HL-60 (cell line): Measurements from ENCODE around the gene PCNX3.

Source experiments
- DNase-seq, 2 experiments: peaks; one replicate each; pipeline ENCODE4 v3.0.0-alpha.2; 2010 to 2020; ENCODE audit warnings: low read depth in 1 of 2, low spot score in 1 of 2
- H3K27ac ChIP-seq: fragments of 250-450 bp; sonication (Bioruptor Pico); replicated peaks from 2 replicates; pipeline ENCODE4 v1.5.1; 2020; ENCODE audit warnings: mild to moderate bottlenecking, moderate library complexity
- H3K27me3 ChIP-seq: fragments of 250-450 bp; sonication (Bioruptor Pico); 2 replicates; pipeline ENCODE4 v1.5.1; 2021; ENCODE audit warnings: mild to moderate bottlenecking, moderate library complexity; ENCODE audit not compliant: insufficient read depth, poor library complexity, severe bottlenecking
- H3K4me3 ChIP-seq: replicated peaks from 2 replicates; pipeline ENCODE4 v1.5.1; 2011; ENCODE audit warnings: mild to moderate bottlenecking, control low read depth, low read length; ENCODE audit not compliant: insufficient read depth
- GABPA ChIP-seq: IDR thresholded peaks from 2 replicates; pipeline ENCODE4 v1.6.1; 2012; ENCODE audit warnings: low read depth
- POLR2AphosphoS5 ChIP-seq: IDR thresholded peaks from 2 replicates; pipeline ENCODE4 v1.6.1; 2012; ENCODE audit warnings: low read depth
- SPI1 ChIP-seq: IDR thresholded peaks from 2 replicates; pipeline ENCODE4 v1.6.1; 2012; ENCODE audit warnings: low read depth, mild to moderate bottlenecking, borderline replicate concordance
- TF ChIP-seq, protein P1 (sequence below): IDR thresholded peaks from one replicate; pipeline ENCODE4 v1.5.1; 2011; ENCODE audit warnings: low read length, control low read depth, inconsistent platforms; ENCODE audit not compliant: insufficient read depth
- TF ChIP-seq, protein P2 (sequence below): IDR thresholded peaks from 2 replicates; pipeline ENCODE4 v1.6.1; 2012; ENCODE audit warnings: low read depth; ENCODE audit not compliant: insufficient replicate concordance

The PCNX3 gene

GRCh38 chr11:65584106-65584505 is 31.5 kb upstream of the PCNX3 start:
- Histone ChIP-seq H3K4me3 (no peak overlapping the region), H3K27me3 (no peaks in the 10 kb centered on the region), H3K27ac (no peak overlapping the region)
- TF ChIP-seq POLR2AphosphoS5 (no peak), SPI1 (no peak), GABPA (no peak)
- TF ChIP-seq, protein P1, sequence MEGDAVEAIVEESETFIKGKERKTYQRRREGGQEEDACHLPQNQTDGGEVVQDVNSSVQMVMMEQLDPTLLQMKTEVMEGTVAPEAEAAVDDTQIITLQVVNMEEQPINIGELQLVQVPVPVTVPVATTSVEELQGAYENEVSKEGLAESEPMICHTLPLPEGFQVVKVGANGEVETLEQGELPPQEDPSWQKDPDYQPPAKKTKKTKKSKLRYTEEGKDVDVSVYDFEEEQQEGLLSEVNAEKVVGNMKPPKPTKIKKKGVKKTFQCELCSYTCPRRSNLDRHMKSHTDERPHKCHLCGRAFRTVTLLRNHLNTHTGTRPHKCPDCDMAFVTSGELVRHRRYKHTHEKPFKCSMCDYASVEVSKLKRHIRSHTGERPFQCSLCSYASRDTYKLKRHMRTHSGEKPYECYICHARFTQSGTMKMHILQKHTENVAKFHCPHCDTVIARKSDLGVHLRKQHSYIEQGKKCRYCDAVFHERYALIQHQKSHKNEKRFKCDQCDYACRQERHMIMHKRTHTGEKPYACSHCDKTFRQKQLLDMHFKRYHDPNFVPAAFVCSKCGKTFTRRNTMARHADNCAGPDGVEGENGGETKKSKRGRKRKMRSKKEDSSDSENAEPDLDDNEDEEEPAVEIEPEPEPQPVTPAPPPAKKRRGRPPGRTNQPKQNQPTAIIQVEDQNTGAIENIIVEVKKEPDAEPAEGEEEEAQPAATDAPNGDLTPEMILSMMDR, result no peak
- TF ChIP-seq, protein P2, sequence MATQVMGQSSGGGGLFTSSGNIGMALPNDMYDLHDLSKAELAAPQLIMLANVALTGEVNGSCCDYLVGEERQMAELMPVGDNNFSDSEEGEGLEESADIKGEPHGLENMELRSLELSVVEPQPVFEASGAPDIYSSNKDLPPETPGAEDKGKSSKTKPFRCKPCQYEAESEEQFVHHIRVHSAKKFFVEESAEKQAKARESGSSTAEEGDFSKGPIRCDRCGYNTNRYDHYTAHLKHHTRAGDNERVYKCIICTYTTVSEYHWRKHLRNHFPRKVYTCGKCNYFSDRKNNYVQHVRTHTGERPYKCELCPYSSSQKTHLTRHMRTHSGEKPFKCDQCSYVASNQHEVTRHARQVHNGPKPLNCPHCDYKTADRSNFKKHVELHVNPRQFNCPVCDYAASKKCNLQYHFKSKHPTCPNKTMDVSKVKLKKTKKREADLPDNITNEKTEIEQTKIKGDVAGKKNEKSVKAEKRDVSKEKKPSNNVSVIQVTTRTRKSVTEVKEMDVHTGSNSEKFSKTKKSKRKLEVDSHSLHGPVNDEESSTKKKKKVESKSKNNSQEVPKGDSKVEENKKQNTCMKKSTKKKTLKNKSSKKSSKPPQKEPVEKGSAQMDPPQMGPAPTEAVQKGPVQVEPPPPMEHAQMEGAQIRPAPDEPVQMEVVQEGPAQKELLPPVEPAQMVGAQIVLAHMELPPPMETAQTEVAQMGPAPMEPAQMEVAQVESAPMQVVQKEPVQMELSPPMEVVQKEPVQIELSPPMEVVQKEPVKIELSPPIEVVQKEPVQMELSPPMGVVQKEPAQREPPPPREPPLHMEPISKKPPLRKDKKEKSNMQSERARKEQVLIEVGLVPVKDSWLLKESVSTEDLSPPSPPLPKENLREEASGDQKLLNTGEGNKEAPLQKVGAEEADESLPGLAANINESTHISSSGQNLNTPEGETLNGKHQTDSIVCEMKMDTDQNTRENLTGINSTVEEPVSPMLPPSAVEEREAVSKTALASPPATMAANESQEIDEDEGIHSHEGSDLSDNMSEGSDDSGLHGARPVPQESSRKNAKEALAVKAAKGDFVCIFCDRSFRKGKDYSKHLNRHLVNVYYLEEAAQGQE, result no peak
- no peak for DNase-seq

DNA sequence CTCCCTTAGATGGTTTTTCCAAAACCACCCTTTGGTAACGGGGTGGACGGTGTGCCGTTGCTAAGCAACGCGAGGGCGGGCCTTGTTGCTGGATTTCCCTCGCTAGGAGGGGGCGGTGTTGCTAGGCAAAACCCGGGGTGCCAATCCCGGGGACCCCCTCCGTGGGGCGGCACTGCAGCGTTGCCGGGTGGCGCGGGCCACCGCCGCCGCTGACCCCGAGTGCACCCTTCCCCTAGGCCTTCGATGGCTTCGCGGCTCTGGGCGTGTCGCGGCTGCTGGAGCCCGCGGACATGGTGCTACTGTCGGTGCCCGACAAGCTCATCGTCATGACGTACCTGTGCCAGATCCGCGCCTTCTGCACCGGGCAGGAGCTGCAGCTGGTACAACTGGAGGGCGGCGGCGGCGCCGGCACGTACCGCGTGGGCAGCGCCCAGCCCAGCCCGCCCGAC is 30.8 kb upstream of the PCNX3 start:
- Histone ChIP-seq H3K27ac (no peak overlapping the region), H3K4me3 (no peak overlapping the region), H3K27me3 (no peaks in the 10 kb centered on the region)
- no peak for DNase-seq
- TF ChIP-seq, protein P1, result no peak
- TF ChIP-seq POLR2AphosphoS5 (no peak), GABPA (no peak), SPI1 (no peak)
- TF ChIP-seq, protein P2, result no peak

- Histone ChIP-seq H3K27me3 (no peaks in the 10 kb centered on the region), H3K27ac (no peak overlapping the region), H3K4me3 (no peak overlapping the region)
- DNase-seq, result no peak
- TF ChIP-seq, protein P1, result no peak
- TF ChIP-seq GABPA (no peak), SPI1 (no peak), POLR2AphosphoS5 (no peak)
- TF ChIP-seq, protein P2, result no peak
These were observed 30.0 kb upstream of the PCNX3 start for GRCh38 chr11:65585396-65586246.
